Mesothelial cell of epicardium (in vitro differentiated cells): ENCODE measurements around the gene TOMM22. TPM values are rescaled to one million over a fixed set of nuclear protein-coding genes. Genes with fewer than 3 reads are reported as not detected.

Experiments used
- DNase-seq, 2 experiments: peaks; one replicate each; pipeline ENCODE4 v3.0.0; 2021; ENCODE audit warnings: low spot score in 2 of 2; ENCODE audit not compliant: unreplicated experiment in 2 of 2
- H3K27ac Mint-ChIP-seq: 2 replicates; pipeline ENCODE4 v1.8.0; 2021; ENCODE audit warnings: mixed read lengths
- H3K27me3 Mint-ChIP-seq: 2 replicates; pipeline ENCODE4 v1.8.0; 2021; ENCODE audit warnings: low read depth, mixed read lengths
- H3K36me3 Mint-ChIP-seq: 2 replicates; pipeline ENCODE4 v1.8.0; 2021; ENCODE audit warnings: mixed read lengths
- H3K4me1 Mint-ChIP-seq: 2 replicates; pipeline ENCODE4 v1.8.0; 2021; ENCODE audit warnings: mixed read lengths
- H3K4me3 Mint-ChIP-seq: 2 replicates; pipeline ENCODE4 v1.8.0; 2021; ENCODE audit warnings: mild to moderate bottlenecking, moderate library complexity, mixed read lengths
- H3K9me3 Mint-ChIP-seq: 2 replicates; pipeline ENCODE4 v1.8.0; 2021; ENCODE audit warnings: mixed read lengths
- total RNA-seq: library from RNA; stranded (reverse); gene quantifications from 3 replicates; pipeline ENCODE4 v1.2.1, GENCODE V29; 2021
- TF ChIP-seq, protein P1 (sequence below): fragments of 200-600 bp; sonication (generic); IDR thresholded peaks from one replicate; pipeline ENCODE4 v1.5.0; 2021; ENCODE audit warnings: antibody characterized with exemption; ENCODE audit not compliant: unreplicated experiment

TOMM22 gene
- total RNA-seq, 1 donor from 2014 or later = 59.7 TPM

DNA sequence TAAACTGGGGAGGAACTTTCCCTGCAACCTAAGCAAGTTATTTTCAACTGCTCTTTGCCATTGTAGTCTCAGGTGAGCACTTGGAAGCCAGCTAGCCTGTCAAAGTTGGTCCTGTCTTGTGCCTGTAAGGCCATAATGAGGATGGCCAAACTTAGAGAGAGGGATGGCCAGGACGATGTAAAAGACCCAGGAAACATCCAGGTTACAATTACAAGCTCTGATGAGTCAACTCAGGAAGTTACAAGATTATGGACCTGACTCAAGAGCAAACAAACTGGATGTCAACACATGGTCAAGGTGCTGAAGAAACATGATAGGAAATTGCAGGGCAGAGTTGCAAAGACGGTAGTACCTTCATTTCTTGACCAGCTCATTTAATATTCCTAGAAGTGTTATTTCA is 25.6 kb downstream of the TOMM22 start:
- TF ChIP-seq, protein P1, sequence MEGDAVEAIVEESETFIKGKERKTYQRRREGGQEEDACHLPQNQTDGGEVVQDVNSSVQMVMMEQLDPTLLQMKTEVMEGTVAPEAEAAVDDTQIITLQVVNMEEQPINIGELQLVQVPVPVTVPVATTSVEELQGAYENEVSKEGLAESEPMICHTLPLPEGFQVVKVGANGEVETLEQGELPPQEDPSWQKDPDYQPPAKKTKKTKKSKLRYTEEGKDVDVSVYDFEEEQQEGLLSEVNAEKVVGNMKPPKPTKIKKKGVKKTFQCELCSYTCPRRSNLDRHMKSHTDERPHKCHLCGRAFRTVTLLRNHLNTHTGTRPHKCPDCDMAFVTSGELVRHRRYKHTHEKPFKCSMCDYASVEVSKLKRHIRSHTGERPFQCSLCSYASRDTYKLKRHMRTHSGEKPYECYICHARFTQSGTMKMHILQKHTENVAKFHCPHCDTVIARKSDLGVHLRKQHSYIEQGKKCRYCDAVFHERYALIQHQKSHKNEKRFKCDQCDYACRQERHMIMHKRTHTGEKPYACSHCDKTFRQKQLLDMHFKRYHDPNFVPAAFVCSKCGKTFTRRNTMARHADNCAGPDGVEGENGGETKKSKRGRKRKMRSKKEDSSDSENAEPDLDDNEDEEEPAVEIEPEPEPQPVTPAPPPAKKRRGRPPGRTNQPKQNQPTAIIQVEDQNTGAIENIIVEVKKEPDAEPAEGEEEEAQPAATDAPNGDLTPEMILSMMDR = no peak
- Mint-ChIP-seq H3K27ac (peak overlapping the region; percentile 93), H3K27me3 (no peaks in the 10 kb centered on the region), H3K9me3 (no peaks in the 10 kb centered on the region), H3K4me1 (peaks cover 31% of the 10 kb centered on the region), H3K36me3 (peaks cover 6% of the 10 kb centered on the region), H3K4me3 (peak overlapping the region; percentile 89)
- no peak for DNase-seq

DNA sequence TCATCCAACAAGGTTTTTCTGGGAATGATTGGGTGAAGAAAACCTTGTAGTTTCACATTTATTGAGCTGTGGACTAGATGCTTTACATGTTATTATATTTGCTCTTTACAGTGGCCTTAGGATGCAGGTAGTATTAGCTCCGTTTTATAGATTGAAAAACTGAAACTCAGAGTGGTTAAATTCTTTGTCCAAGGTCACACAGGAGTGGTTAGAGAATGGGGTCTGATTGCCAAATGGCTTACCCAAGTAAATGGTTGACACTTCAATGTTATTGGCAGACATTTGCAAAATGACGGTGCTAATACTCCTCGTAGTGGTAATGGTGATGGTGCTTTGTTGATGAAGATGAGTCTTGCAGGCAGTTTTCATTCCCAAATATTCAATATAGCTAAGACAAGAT is 26.2 kb downstream of the TOMM22 start:
- DNase-seq = no peak
- peak overlapping the region; percentile 28 for H3K4me3 Mint-ChIP-seq

DNA sequence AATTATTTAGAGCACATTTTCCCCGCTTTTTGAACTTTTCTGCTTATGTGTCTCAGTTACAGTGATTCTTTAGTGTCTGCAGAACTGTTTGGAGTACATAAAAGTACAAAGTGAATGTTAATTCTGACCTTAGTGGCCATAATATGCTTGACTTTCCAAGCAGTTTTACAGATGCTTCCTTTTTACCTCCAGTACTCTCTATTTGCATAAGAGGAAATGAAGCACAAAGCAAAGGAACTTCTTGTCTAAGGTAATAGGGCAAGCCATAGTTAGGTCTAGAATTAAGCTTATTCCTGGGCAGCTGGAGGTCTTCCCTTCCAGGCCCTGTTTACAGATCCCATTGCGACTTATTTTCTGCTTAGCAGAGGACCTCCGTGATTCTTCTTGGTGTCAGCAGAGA is 27.5 kb downstream of the TOMM22 start:
- no peaks in the 10 kb centered on the region for H3K27me3 Mint-ChIP-seq
- no peaks in the 10 kb centered on the region for H3K9me3 Mint-ChIP-seq
- H3K27ac Mint-ChIP-seq = no peak overlapping the region
- H3K36me3 Mint-ChIP-seq = peaks cover 6% of the 10 kb centered on the region
- DNase-seq = no peak
- TF ChIP-seq, protein P1 = no peak
- H3K4me1 Mint-ChIP-seq = peaks cover 45% of the 10 kb centered on the region
- no peak overlapping the region for H3K4me3 Mint-ChIP-seq

More for the DNA sequence above, 26.2 kb downstream of the TOMM22 start:
- TF ChIP-seq, protein P1 = no peak
- Mint-ChIP-seq H3K27me3 (no peaks in the 10 kb centered on the region), H3K27ac (no peak overlapping the region), H3K36me3 (peaks cover 6% of the 10 kb centered on the region), H3K9me3 (no peaks in the 10 kb centered on the region), H3K4me1 (peaks cover 34% of the 10 kb centered on the region)

DNA sequence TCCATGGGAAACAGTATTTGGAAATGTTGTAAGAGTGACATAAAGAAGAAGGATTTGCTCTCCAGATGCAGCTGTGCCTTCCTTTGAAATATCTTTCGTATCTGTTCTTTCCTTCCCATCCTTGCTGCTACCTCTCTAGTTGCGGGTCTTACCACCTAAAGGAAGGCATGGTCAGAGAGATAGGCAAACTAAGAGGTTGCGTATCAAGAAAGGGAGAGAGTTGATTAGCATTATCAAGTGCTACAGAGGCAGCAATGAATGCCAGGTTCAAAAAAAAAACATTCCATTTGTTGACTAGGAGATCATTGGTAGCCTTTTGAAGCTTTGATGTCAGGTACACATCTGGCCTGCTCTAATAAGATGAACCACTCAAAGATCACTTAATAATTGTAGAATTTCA is 28.6 kb downstream of the TOMM22 start:
- H3K27ac Mint-ChIP-seq = no peak overlapping the region
- peaks cover 46% of the 10 kb centered on the region for H3K4me1 Mint-ChIP-seq
- H3K36me3 Mint-ChIP-seq = peaks cover 6% of the 10 kb centered on the region

DNA sequence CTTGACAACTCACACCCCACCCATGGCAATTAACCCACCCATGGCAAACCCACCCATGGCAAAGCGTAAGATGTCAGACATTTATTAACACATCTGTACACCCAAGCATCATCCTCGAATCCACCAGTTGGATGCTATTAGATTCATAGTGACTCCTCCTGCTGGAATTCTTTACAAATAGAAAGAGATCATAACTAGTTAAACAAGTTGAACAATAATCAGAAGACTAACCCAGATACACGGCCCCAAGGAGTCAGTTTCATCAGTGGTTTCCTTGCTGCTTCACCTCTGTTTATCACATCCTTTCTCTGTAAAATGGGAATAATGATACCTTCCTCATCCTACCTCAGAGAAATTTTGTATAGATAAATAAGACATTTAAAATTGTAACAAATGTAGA is 29.1 kb downstream of the TOMM22 start:
- H3K27ac Mint-ChIP-seq = no peak overlapping the region
- H3K4me1 Mint-ChIP-seq = peaks cover 47% of the 10 kb centered on the region
- H3K36me3 Mint-ChIP-seq = peaks cover 6% of the 10 kb centered on the region
- no peaks in the 10 kb centered on the region for H3K27me3 Mint-ChIP-seq
- H3K4me3 Mint-ChIP-seq = no peak overlapping the region
- no peaks in the 10 kb centered on the region for H3K9me3 Mint-ChIP-seq
- DNase-seq = no peak
- TF ChIP-seq, protein P1 = no peak

More for the DNA sequence above, 28.6 kb downstream of the TOMM22 start:
- H3K4me3 Mint-ChIP-seq = no peak overlapping the region
- no peak for DNase-seq
- H3K27me3 Mint-ChIP-seq = no peaks in the 10 kb centered on the region
- TF ChIP-seq, protein P1 = no peak
- H3K9me3 Mint-ChIP-seq = no peaks in the 10 kb centered on the region
